Omental fat pad (tissue), 4 donors: ENCODE measurements around the gene PARP8. TPM values are rescaled to one million over a fixed set of nuclear protein-coding genes. Genes with fewer than 3 reads are reported as not detected.

Experiments
- ATAC-seq: fragments of 150-250 bp; one replicate; pipeline ENCODE4 v1.9.1; 2016; ENCODE audit warnings: mild to moderate bottlenecking, moderate library complexity; ENCODE audit not compliant: low FRiP score
- DNase-seq: peaks from one replicate; pipeline ENCODE4 v3.0.0-alpha.2; 2019; ENCODE audit warnings: low spot score
- CTCF ChIP-seq, 3 donors: fragments of 450-650 bp; IDR thresholded peaks; one replicate each; pipeline ENCODE4 v1.5.1; 2016 to 2017; ENCODE audit warnings: antibody characterized with exemption in 3 of 3, mild to moderate bottlenecking in 3 of 3, moderate library complexity in 2 of 3
- total RNA-seq, 4 donors: library from RNA; depleted of rRNA; stranded (reverse); fragments of >200 nt; gene quantifications; one replicate each; pipeline ENCODE4 v1.1.0, GENCODE V29; 2016

The PARP8 gene
- total RNA-seq, 4 donors from 2014 or later = 28.9 to 38.1 (median 29.7) TPM

GRCh38 chr5:50822046-50822445, 155.6 kb downstream of the PARP8 start:
- no peak for DNase-seq

DNA sequence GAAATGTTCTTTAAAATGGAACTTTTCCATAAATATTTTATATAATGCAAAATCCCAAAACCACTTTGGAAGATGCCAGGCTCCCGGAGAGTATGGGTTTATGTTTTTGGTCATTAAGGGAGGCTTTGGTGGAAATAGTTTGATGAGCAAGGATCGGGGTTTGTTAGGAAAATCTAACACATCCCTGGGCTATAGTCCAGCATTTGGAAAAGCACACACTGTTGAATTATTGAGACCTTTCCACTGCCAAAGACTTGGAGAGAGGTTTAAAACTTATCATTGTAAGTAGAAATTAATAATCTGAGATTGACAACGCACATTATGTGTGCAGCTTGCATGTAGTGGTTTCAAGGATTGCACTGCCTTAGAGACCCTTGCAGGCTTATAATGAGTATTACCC, 156.3 kb downstream of the PARP8 start:
- DNase-seq (no peak), ATAC-seq (no peak)
- no peak for TF ChIP-seq CTCF (IDR thresholded peaks at IDR 0.05)

More at GRCh38 chr5:50822046-50822445, 155.6 kb downstream of the PARP8 start:
- TF ChIP-seq CTCF (IDR thresholded peaks at IDR 0.05) = no peak
- no peak for ATAC-seq

DNA sequence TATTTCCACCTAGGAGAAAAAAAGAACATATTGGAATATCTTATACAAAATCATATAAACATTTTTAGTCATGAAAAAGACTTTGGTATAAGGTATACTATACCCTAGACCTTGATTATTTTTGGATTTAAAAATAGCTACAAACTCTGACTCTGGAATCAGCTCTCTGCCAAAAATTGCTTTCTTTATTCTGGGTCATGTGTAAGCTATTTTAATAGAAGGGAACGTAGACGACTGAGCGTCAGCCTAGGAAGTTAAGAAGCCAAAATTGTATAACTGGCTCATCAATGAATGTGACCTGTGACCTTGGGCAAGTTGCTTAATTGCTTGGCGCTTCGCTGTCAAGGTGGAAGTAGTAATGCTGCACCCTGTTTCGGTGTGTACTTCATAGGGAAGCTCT, 157.1 kb downstream of the PARP8 start:
- no peak for TF ChIP-seq CTCF (IDR thresholded peaks at IDR 0.05)
- ATAC-seq = no peak
- DNase-seq = no peak

DNA sequence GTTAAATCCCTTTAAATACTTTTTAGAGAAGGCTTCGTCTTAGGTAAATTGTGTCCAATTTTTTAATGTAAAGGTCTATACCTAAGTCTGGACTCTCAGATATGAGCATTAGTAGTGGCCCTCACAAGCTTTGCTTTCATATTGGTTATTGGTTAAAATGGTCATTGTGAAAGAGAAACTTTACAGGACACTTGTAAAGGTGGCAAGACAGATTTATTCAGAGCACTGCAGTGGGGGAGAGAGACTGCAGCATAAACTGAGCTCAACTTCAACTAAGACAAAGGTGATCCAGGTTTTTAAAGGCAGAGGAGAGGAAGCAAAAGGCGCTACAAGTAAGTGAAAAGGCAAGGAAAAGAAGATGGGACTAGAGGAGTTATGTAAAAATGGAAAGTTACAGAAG, 157.7 kb downstream of the PARP8 start:
- DNase-seq (no peak), ATAC-seq (no peak)
- TF ChIP-seq CTCF (IDR thresholded peaks at IDR 0.05) = no peak

GRCh38 chr5:50827516-50828247, 161.2 kb downstream of the PARP8 start:
- no peak for ATAC-seq
- no peak for TF ChIP-seq CTCF (IDR thresholded peaks at IDR 0.05)
- no peak for DNase-seq

GRCh38 chr5:50829023-50829422, 162.6 kb downstream of the PARP8 start:
- no peak for ATAC-seq
- no peak for DNase-seq
- no peak for TF ChIP-seq CTCF (IDR thresholded peaks at IDR 0.05)

DNA sequence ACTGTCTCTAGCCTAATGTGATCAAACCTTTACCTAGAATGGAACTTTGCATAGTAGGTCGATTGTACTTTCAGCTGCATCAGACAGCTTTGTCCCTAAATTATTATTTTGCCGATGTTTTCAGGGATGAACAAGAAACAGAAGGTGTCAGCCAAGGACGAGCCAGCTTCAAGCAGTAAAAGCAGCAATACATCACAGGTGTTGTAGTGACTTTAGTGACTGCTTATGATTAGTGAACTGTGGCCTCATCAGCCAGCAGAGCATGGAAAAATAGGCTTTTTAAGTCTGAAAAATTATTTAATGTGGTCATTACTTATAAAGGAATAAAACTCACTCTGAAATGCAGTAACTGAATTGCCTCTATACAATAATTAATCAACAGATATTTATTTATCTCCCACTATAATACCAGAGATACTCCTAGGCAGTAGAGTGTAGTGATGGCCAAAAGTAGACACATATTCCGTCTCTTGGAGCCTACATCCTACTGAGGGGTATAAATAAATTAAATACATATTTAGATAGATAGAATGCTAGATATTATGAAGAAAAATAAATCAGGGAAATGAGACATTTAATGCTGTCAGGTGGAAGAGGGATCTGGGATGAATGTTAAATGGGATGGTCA, 166.3 kb downstream of the PARP8 start:
- TF ChIP-seq CTCF (IDR thresholded peaks at IDR 0.05) = no peak
- ATAC-seq = no peak
- DNase-seq = no peak
